ENCODE measurements around the gene RPS14. TPM values are rescaled to one million over a fixed set of nuclear protein-coding genes. Genes with fewer than 3 reads are reported as not detected.

The RPS14 gene
- total and polyA plus RNA-seq, 7 donors: 977 to 3,049 (median 1,443) TPM

GRCh38 chr5:150491876-150492275 is 42.3 kb upstream of the RPS14 start:
- DNase-seq (no peak), ATAC-seq (no peak)
- no peak overlapping the region for H3K4me3 ChIP-seq
- peaks cover 0 to 13% of the 10 kb centered on the region in 2 donors for H3K36me3 ChIP-seq (ENCODE audit: insufficient read depth in 1 of 2, low read depth in 1 of 2)
- no peaks in the 10 kb centered on the region for H3K27me3 ChIP-seq (ENCODE audit: insufficient read depth in 3 of 3, low read length in 2 of 3)
- TF ChIP-seq, protein P1, sequence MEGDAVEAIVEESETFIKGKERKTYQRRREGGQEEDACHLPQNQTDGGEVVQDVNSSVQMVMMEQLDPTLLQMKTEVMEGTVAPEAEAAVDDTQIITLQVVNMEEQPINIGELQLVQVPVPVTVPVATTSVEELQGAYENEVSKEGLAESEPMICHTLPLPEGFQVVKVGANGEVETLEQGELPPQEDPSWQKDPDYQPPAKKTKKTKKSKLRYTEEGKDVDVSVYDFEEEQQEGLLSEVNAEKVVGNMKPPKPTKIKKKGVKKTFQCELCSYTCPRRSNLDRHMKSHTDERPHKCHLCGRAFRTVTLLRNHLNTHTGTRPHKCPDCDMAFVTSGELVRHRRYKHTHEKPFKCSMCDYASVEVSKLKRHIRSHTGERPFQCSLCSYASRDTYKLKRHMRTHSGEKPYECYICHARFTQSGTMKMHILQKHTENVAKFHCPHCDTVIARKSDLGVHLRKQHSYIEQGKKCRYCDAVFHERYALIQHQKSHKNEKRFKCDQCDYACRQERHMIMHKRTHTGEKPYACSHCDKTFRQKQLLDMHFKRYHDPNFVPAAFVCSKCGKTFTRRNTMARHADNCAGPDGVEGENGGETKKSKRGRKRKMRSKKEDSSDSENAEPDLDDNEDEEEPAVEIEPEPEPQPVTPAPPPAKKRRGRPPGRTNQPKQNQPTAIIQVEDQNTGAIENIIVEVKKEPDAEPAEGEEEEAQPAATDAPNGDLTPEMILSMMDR (IDR thresholded peaks at IDR 0.05): no peak
- intact Hi-C loops (cut with DNase I): loop anchor here in 1 of 2 donors (5.0 kb wide), 1 partner anchor 45 kb away; no protein-coding TSS in a partner anchor
- 81 to 85% (median 84%) methylated on average over 4 of the region's 4 CpGs for WGBS, 3 donors
- H3K9me3 ChIP-seq: no peaks in the 10 kb centered on the region
- H3K27ac ChIP-seq: peak overlapping the region; percentile 53
- H3K4me1 ChIP-seq: peaks cover 67% of the 10 kb centered on the region

GRCh38 chr5:150490754-150491153 is 41.2 kb upstream of the RPS14 start:
- no peak for DNase-seq
- WGBS, 3 donors: 69 to 88% (median 81%) methylated on average over 1 of the region's 1 CpG

DNA sequence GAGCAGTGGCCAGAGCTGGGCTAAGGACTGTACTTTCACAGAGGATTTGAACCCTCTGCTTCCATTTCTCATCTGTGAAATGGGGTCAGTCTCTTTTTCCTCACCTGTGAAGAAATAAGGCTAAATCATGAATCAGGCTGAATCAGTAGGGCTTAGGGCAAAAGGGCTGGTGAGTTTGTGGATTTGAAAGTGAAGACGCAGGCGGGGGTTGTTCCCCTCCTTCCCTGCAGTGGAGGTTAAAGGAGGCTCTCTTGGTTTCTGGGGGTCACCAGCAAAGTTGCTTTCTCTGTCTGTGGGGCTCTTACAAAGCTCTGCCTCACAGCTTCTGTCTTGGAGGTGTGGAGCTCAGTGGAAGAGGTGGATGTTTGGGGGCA is 40.7 kb upstream of the RPS14 start:
- Histone ChIP-seq H3K4me1 (peaks cover 63% of the 10 kb centered on the region), H3K36me3 (ENCODE audit: insufficient read depth in 1 of 2, low read depth in 1 of 2) (peaks cover 0 to 13% of the 10 kb centered on the region in 2 donors), H3K4me3 (no peak overlapping the region), H3K27ac (peak overlapping the region; percentile 93), H3K27me3 (ENCODE audit: insufficient read depth in 3 of 3, low read length in 2 of 3) (no peaks in the 10 kb centered on the region), H3K9me3 (no peaks in the 10 kb centered on the region)
- DNase-seq (no peak), ATAC-seq (no peak)
- 85 to 90% (median 88%) methylated on average over 2 of the region's 2 CpGs for WGBS, 3 donors
- intact Hi-C loops (cut with DNase I): loop anchor here in 1 of 2 donors (5.0 kb wide), 1 partner anchor 47 kb away; no protein-coding TSS in a partner anchor
- TF ChIP-seq, protein P1 (IDR thresholded peaks at IDR 0.05): no peak

More at GRCh38 chr5:150490754-150491153, 41.2 kb upstream of the RPS14 start:
- Histone ChIP-seq H3K36me3 (ENCODE audit: insufficient read depth in 1 of 2, low read depth in 1 of 2) (peaks cover 0 to 13% of the 10 kb centered on the region in 2 donors), H3K27ac (peak overlapping the region; percentile 93), H3K27me3 (ENCODE audit: insufficient read depth in 3 of 3, low read length in 2 of 3) (no peaks in the 10 kb centered on the region), H3K9me3 (no peaks in the 10 kb centered on the region), H3K4me1 (peaks cover 61% of the 10 kb centered on the region), H3K4me3 (no peak overlapping the region)
- ATAC-seq: no peak
- TF ChIP-seq, protein P1 (IDR thresholded peaks at IDR 0.05): no peak
- intact Hi-C loops (cut with DNase I): loop anchor here in 1 of 2 donors (5.0 kb wide), 1 partner anchor 47 kb away; no protein-coding TSS in a partner anchor

GRCh38 chr5:150489360-150490295 is 40.1 kb upstream of the RPS14 start:
- TF ChIP-seq, protein P1 (IDR thresholded peaks at IDR 0.05): no peak
- Histone ChIP-seq H3K9me3 (no peaks in the 10 kb centered on the region), H3K4me3 (peak overlapping the region; percentile 37), H3K36me3 (ENCODE audit: insufficient read depth in 1 of 2, low read depth in 1 of 2) (peaks cover 0 to 13% of the 10 kb centered on the region in 2 donors), H3K27ac (peak overlapping the region; percentile 93), H3K27me3 (ENCODE audit: insufficient read depth in 3 of 3, low read length in 2 of 3) (no peaks in the 10 kb centered on the region), H3K4me1 (peaks cover 68% of the 10 kb centered on the region)
- DNase-seq: no peak
- intact Hi-C loops (cut with DNase I): loop anchor here (5.0 kb wide), 3 partner anchors 33 to 48 kb away; no protein-coding TSS in a partner anchor
- ATAC-seq: no peak
- 53 to 61% (median 54%) methylated on average over 9 of the region's 9 CpGs for WGBS, 3 donors
